ENCODE results near the gene ACSL5.
"Not testable (repeated sequence)": the region's sequence is repeated elsewhere in the genome, so short reads cannot be mapped to it uniquely, and the experiment has no call there.

ACSL5 gene

GRCh38 chr10:112376396-112376790 is 2.5 kb downstream of the ACSL5 start:
- H3K27ac ChIP-seq = no peak overlapping the region
- no peak for TF ChIP-seq ZFX (IDR thresholded peaks at IDR 0.05; ENCODE audit: borderline replicate concordance)
- TF ChIP-seq CTCF (IDR thresholded peaks at IDR 0.05) = no peak

- not testable (repeated sequence) for H3K27ac ChIP-seq
Measured at GRCh38 chr10:112377116-112377515, 3.2 kb downstream of the ACSL5 start.

GRCh38 chr10:112379635-112380296 is 5.8 kb downstream of the ACSL5 start:
- no peak for TF ChIP-seq ZFX (IDR thresholded peaks at IDR 0.05; ENCODE audit: borderline replicate concordance)
- no peak for TF ChIP-seq CTCF (IDR thresholded peaks at IDR 0.05)
- H3K27ac ChIP-seq = no peak overlapping the region

- no peak for TF ChIP-seq ZFX (IDR thresholded peaks at IDR 0.05; ENCODE audit: borderline replicate concordance)
- TF ChIP-seq CTCF (IDR thresholded peaks at IDR 0.05) = no peak
- H3K27ac ChIP-seq = no peak overlapping the region
Measured at GRCh38 chr10:112382515-112383235, 8.8 kb downstream of the ACSL5 start.

- no peak overlapping the region for H3K27ac ChIP-seq
- no peak for TF ChIP-seq ZFX (IDR thresholded peaks at IDR 0.05; ENCODE audit: borderline replicate concordance)
- TF ChIP-seq CTCF (IDR thresholded peaks at IDR 0.05) = no peak
Measured at GRCh38 chr10:112383325-112383724, 9.4 kb downstream of the ACSL5 start.

GRCh38 chr10:112384141-112384540 is 10.2 kb downstream of the ACSL5 start:
- TF ChIP-seq CTCF (IDR thresholded peaks at IDR 0.05) (no peak), ZFX (IDR thresholded peaks at IDR 0.05; ENCODE audit: borderline replicate concordance) (no peak)
- no peak overlapping the region for H3K27ac ChIP-seq

- no peak overlapping the region for H3K27ac ChIP-seq
- TF ChIP-seq CTCF (IDR thresholded peaks at IDR 0.05) = no peak
- no peak for TF ChIP-seq ZFX (IDR thresholded peaks at IDR 0.05; ENCODE audit: borderline replicate concordance)
Measured at GRCh38 chr10:112385201-112385600, 11.3 kb downstream of the ACSL5 start.

GRCh38 chr10:112388056-112388455 is 14.1 kb downstream of the ACSL5 start:
- H3K27ac ChIP-seq = not testable (repeated sequence)

All from 22Rv1 (cell line).